Heart right ventricle (tissue), 16 donors: ENCODE results near the gene UQCR10. TPM values are rescaled to one million over a fixed set of nuclear protein-coding genes. Genes with fewer than 3 reads are reported as not detected.

Experiments
- ATAC-seq, 8 donors: fragments of 200-7000 bp; cut with Tn5 transposase; one replicate each; pipeline ENCODE4 v1.9.1; 2020; ENCODE audit warnings: mild to moderate bottlenecking in 8 of 8, moderate library complexity in 8 of 8, moderate number of reproducible peaks in 1 of 8
- DNase-seq, 2 donors: peaks; one replicate each; pipeline ENCODE4 v3.0.0-alpha.2; 2020
- H3K27ac ChIP-seq, 10 donors: fragments of 200-600 bp; sonication (generic) in 2 of 10; one replicate each; pipeline versions ENCODE4 v1.5.0 to v1.8.0; 2020 to 2022; ENCODE audit warnings: mild to moderate bottlenecking in 3 of 10
- H3K27me3 ChIP-seq, 7 donors: fragments of 200-600 bp; one replicate each; pipeline ENCODE4 v1.8.0; 2021 to 2022; ENCODE audit warnings: mild to moderate bottlenecking in 2 of 7
- H3K36me3 ChIP-seq, 9 donors: fragments of 200-600 bp; sonication (generic) in 1 of 9; one replicate each; pipeline versions ENCODE4 v1.5.0 to v1.8.0; 2020 to 2022; ENCODE audit warnings: mild to moderate bottlenecking in 2 of 9
- H3K4me1 ChIP-seq, 9 donors: fragments of 200-600 bp; sonication (generic) in 1 of 9; one replicate each; pipeline versions ENCODE4 v1.5.0 to v1.8.0; 2020 to 2022; ENCODE audit warnings: mild to moderate bottlenecking in 4 of 9
- H3K4me3 ChIP-seq, 10 donors: fragments of 200-600 bp; sonication (generic) in 2 of 10; one replicate each; pipeline versions ENCODE4 v1.5.0 to v1.8.0; 2020 to 2022; ENCODE audit warnings: mild to moderate bottlenecking in 7 of 10, moderate library complexity in 2 of 10
- H3K9me3 ChIP-seq, 11 donors: fragments of 200-600 bp in 10 of 11; sonication (generic) in 2 of 11; one replicate each; pipeline versions ENCODE4 v1.5.0 to v1.8.0; 2013 to 2022; ENCODE audit warnings: mild to moderate bottlenecking in 2 of 11, control low read depth in 1 of 11, moderate library complexity in 1 of 11
- WGBS, 2 donors: extraction: QIAGEN DNeasy Blood & Tissue Kit; methylation state at CpG; one replicate each; pipeline ENCODE4 v1.1.7; 2013; ENCODE audit warnings: inconsistent platforms in 1 of 2; 5-methylcytosine and 5-hydroxymethylcytosine counted together
- intact Hi-C, 10 donors: fragments of 100-400 bp; cut with DNase I; formaldehyde crosslinking; loops; one replicate each; pipeline versions ENCODE4 v1.11.1 to v1.14.2; 2022
- polyA plus RNA-seq, 2 donors: library from polyadenylated mRNA; stranded (reverse); fragments of 200-250 nt; gene quantifications; one replicate each; pipeline ENCODE4 v1.2.3, GENCODE V29; 2013
- total RNA-seq, 10 donors: library from RNA; stranded (reverse); fragmentation: NEBNext Ultra II Directional in 3 of 10; extraction: Animal tissue kit (Norgen Biotek cat#: 25700) in 3 of 10; gene quantifications; one replicate each; pipeline versions ENCODE4 v1.2.1 to v1.2.4, GENCODE V29; 2021 to 2023
- TF ChIP-seq, protein P1 (sequence below), 9 donors: fragments of 200-600 bp; sonication (generic) in 2 of 9; IDR thresholded peaks; one replicate each; pipeline versions ENCODE4 v1.5.0 to v1.8.0; 2021 to 2022; ENCODE audit warnings: antibody characterized with exemption in 9 of 9, mild to moderate bottlenecking in 5 of 9, moderate library complexity in 1 of 9
- donor health status: Arrhythmogenic right ventricular cardiomyopathy.
- donor health status: ischemic (EF 13 %, LVEDD 7.1; RV severe dilation, severe dysfunction).
- donor health status: healthy with polysubstance abuse.
- donor health status: DM: no; HTN: yes; CAD: no.
- donor health status: DM: no; HTN: no; CAD: no.
- donor health status: ischemic (EF 25% LVEDD 6.9; RV normal size, moderate dysfunction).
- donor health status: ischemic (EF 25% LVEDD 5.7; RV mildly dilated, moderate dysfunction).
- donor health status: healthy.
- donor health status: DM: yes; HTN: yes; CAD: no.
- donor health status: Ischemic cardiomyopathy.
- donor health status: ischemic (EF 35%, LVEDD 5.7; RV mildly dilated, moderate dysfunction).
- donor health status: nonischemic (EF 11% LVEDD 7.7; RV severe dilation, severe dysfunction).
- donor health status: DM: yes; HTN: yes; CAD: no.
- donor health status: PGD.
- donor health status: ischemic (EF 29% LVEDD 5.4; RV normal size, mild dysfunction).
- donor health status: nonischemic (EF 23%, LVEDD 6.1; RV moderate dilation, normal function).

The UQCR10 gene
- total and polyA plus RNA-seq, 12 donors, result 296 to 963 (median 367) TPM

DNA sequence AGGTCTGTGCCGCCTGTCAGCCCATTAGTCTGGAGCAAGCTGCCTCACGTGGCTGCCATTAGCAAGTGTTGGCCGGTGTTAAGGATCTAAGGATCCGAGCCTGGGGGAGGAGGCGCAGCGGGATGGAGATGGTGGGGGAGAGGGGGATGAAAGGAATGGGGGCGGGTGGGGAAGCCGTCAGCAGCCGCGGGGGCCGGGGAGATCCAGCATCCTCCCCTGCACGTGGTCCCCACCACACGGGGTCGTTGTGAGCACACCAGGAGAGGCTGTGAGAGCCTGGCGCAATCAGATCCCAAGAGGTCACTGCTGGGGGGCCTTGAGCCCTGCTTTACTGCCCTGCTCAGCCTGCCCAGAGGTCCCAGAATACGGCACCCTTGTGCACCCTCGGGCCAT lies 40.0 kb upstream of the UQCR10 start:
- H3K27me3 ChIP-seq, result peaks cover 0 to 40% (median 14%) of the 10 kb centered on the region in 7 donors
- no peaks in the 10 kb centered on the region for H3K4me1 ChIP-seq
- no peak overlapping the region for H3K27ac ChIP-seq
- ATAC-seq (peak in 6 of 8 donors; percentile 37 to 45 (median 40)), DNase-seq (peak in 1 of 2 donors; percentile 47)
- peaks cover 0 to 22% (median 0%) of the 10 kb centered on the region in 9 donors for H3K36me3 ChIP-seq
- intact Hi-C loops, result loop anchor here in 1 of 10 donors (5.0 kb wide), 1 partner anchor 280 kb away; no protein-coding TSS in a partner anchor
- H3K9me3 ChIP-seq, result no peaks in the 10 kb centered on the region
- TF ChIP-seq, protein P1, sequence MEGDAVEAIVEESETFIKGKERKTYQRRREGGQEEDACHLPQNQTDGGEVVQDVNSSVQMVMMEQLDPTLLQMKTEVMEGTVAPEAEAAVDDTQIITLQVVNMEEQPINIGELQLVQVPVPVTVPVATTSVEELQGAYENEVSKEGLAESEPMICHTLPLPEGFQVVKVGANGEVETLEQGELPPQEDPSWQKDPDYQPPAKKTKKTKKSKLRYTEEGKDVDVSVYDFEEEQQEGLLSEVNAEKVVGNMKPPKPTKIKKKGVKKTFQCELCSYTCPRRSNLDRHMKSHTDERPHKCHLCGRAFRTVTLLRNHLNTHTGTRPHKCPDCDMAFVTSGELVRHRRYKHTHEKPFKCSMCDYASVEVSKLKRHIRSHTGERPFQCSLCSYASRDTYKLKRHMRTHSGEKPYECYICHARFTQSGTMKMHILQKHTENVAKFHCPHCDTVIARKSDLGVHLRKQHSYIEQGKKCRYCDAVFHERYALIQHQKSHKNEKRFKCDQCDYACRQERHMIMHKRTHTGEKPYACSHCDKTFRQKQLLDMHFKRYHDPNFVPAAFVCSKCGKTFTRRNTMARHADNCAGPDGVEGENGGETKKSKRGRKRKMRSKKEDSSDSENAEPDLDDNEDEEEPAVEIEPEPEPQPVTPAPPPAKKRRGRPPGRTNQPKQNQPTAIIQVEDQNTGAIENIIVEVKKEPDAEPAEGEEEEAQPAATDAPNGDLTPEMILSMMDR (IDR thresholded peaks at IDR 0.05), result peak in 8 of 9 donors; percentile 14 to 59 (median 48)
- 7 to 8% methylated on average over 17 of the region's 17 CpGs for WGBS, 2 donors
- H3K4me3 ChIP-seq, result no peak overlapping the region

DNA sequence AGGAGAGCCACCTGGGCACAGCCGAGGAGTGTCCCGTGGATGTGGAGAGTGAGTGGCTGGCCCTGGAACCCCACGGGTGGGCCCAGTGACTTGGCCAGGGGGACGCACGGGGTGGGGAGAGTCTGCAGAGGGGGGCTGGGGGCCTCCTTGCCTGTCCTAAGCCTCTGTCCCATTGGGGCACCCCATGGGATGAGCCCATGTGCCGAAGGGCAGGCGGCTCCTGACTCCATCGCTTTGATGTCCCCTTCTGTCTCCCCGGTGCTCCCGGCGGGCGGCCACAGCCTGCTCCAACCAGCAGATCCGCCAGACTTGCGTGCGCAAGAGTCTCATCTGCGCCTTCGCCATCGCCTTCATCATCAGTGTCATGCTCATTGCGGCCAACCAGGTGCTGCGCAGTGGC lies 38.0 kb upstream of the UQCR10 start:
- no peak for ATAC-seq

DNA sequence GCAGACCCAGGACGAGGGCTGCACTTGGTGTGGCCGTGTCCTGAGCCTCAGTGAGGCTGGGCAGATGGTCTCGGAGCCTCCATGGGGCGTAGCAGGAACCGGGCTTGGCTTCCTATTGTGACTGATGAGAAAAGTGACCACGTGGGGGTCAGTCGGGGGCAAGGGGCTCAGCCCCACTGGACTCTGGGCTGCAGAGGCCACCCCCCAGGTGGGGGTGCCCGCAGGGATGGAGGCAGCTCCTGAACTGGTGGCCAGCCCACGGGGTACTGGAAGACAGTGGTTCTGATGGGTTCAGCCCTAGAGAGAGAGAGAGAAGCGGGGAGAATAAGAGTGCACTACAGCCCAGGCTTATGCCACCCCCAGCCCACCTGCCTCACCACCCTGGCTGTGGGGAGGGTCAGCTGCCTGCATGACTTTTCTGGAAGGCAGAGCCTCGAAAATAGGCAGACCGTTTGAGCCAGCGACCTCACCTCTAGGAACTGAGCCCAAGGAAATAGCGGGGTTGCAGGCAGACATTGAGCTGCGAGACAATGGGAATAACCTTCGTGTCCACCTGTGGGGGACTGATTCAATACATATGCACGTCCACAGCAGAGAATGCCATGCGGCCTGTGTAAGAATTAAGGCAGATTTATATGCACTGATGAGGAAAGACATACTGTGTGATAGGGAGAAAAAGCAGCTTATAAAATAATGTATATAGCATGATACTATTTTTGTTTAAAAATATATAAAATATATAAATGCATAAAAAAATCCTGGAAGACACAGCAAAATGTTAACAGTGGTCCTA lies 35.9 kb upstream of the UQCR10 start:
- Histone ChIP-seq H3K36me3 (peaks cover 0 to 59% (median 0%) of the 10 kb centered on the region in 9 donors), H3K4me1 (peaks cover 0 to 6% (median 0%) of the 10 kb centered on the region in 9 donors), H3K27ac (no peak overlapping the region), H3K9me3 (no peaks in the 10 kb centered on the region), H3K27me3 (no peaks in the 10 kb centered on the region), H3K4me3 (no peak overlapping the region)
- 83 to 84% methylated on average over 18 of the region's 18 CpGs for WGBS, 2 donors
- TF ChIP-seq, protein P1 (IDR thresholded peaks at IDR 0.05), result no peak
- ATAC-seq, result no peak
- intact Hi-C loops, result no loop called here
- DNase-seq, result no peak

More for the DNA sequence above, 38.0 kb upstream of the UQCR10 start:
- Histone ChIP-seq H3K9me3 (no peaks in the 10 kb centered on the region), H3K4me1 (peaks cover 0 to 5% (median 0%) of the 10 kb centered on the region in 9 donors), H3K27me3 (peaks cover 0 to 20% (median 0%) of the 10 kb centered on the region in 7 donors), H3K27ac (no peak overlapping the region), H3K4me3 (no peak overlapping the region), H3K36me3 (peaks cover 0 to 39% (median 0%) of the 10 kb centered on the region in 9 donors)
- TF ChIP-seq, protein P1 (IDR thresholded peaks at IDR 0.05), result no peak
- DNase-seq, result no peak
- intact Hi-C loops, result loop anchor here in 1 of 10 donors (5.0 kb wide), 1 partner anchor 278 kb away; no protein-coding TSS in a partner anchor
- 89 to 93% methylated on average over 20 of the region's 20 CpGs for WGBS, 2 donors

DNA sequence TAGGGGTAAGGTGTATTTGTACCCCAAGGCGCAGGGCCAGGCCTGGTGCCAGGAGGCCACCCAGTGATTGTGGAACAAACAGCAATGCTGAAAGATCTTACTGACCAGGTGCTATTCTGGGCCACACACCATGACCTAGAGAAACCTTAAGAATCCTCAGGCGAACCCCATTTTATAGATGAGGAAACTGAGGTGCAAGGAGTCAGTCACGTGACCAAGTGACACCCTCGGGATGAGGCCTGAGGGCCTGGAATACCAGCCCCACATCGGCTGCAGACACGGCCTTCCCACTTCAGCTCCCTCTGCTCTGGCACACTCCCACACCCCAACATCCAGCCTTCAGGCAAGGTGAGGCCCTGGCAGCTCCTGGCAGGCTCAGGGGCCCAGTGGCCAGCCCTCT lies 34.3 kb upstream of the UQCR10 start:
- H3K4me3 ChIP-seq, result no peak overlapping the region
- no peak for ATAC-seq
- H3K9me3 ChIP-seq, result no peaks in the 10 kb centered on the region
- no peak for DNase-seq
- H3K27ac ChIP-seq, result no peak overlapping the region
- H3K36me3 ChIP-seq, result peaks cover 0 to 68% (median 0%) of the 10 kb centered on the region in 9 donors
- WGBS, 2 donors, result 89 to 90% methylated on average over 6 of the region's 6 CpGs
- TF ChIP-seq, protein P1 (IDR thresholded peaks at IDR 0.05), result no peak
- peaks cover 0 to 6% (median 0%) of the 10 kb centered on the region in 9 donors for H3K4me1 ChIP-seq
- H3K27me3 ChIP-seq, result no peaks in the 10 kb centered on the region
- intact Hi-C loops, result no loop called here
